Testis (tissue), 2 donors: ENCODE data around the gene KRTAP29-1.

Experiments used
- POLR2A ChIP-seq: fragments of 450-650 bp; IDR thresholded peaks from one replicate; pipeline ENCODE4 v1.6.1; 2017; ENCODE audit warnings: antibody characterized with exemption, mild to moderate bottlenecking, moderate library complexity
- TF ChIP-seq, protein P1 (sequence below), 3 experiments: fragments of 450-650 bp in 2 of 3; fragments of 200-600 bp in 1 of 3; sonication (generic) in 1 of 3; IDR thresholded peaks; one replicate each; pipeline ENCODE4 v1.5.1; 2016 to 2019; ENCODE audit warnings: antibody characterized with exemption in 3 of 3, mild to moderate bottlenecking in 2 of 3, moderate library complexity in 1 of 3

DNA sequence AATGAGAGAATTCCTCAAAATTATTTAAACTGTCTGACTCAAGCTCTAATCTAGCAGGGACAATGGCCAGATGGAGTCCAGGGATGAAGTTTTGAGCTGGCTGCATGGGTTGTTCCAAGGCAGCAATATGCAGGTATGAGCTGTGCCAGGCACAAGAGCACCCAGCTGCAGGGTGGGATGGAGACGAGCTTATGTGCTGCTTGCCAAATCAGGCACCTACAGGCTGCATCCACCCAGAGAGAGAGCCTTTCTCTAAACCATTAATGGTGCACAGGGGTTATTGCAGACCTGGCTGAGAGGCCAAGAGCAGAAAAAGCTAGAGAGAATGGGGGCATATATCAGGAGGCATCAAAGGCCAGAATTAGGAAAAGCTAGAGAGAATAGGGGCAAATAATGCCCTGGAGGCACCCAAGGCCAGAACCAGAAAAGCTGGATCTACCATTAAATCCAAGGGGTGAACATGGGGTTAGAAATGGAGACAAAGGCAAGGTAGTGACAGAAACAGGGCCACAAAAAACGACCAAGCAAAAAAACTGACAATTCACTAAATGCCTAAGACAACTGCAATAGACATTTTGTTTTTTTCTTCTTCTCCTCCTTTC lies 37.0 kb upstream of the KRTAP29-1 start:
- TF ChIP-seq, protein P1, sequence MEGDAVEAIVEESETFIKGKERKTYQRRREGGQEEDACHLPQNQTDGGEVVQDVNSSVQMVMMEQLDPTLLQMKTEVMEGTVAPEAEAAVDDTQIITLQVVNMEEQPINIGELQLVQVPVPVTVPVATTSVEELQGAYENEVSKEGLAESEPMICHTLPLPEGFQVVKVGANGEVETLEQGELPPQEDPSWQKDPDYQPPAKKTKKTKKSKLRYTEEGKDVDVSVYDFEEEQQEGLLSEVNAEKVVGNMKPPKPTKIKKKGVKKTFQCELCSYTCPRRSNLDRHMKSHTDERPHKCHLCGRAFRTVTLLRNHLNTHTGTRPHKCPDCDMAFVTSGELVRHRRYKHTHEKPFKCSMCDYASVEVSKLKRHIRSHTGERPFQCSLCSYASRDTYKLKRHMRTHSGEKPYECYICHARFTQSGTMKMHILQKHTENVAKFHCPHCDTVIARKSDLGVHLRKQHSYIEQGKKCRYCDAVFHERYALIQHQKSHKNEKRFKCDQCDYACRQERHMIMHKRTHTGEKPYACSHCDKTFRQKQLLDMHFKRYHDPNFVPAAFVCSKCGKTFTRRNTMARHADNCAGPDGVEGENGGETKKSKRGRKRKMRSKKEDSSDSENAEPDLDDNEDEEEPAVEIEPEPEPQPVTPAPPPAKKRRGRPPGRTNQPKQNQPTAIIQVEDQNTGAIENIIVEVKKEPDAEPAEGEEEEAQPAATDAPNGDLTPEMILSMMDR (IDR thresholded peaks at IDR 0.05) = no peak
- TF ChIP-seq POLR2A = no peak
